GM18519 (cell line): ENCODE results near the gene ATG4C.
A peak's percentile ranks its signal among the peaks of the same experiment; 100 is the strongest.
"Not testable (repeated sequence)": the region's sequence is repeated elsewhere in the genome, so short reads cannot be mapped to it uniquely, and the experiment has no call there.

Experiments used
- ATAC-seq: cut with Tn5 transposase; IDR thresholded peaks from one replicate; pipeline ENCODE4 v1.9.1; 2021; ENCODE audit warnings: mild to moderate bottlenecking, moderate library complexity; ENCODE audit not compliant: unreplicated experiment, low FRiP score

The ATG4C gene

GRCh38 chr1:62774006-62774405 is 9.9 kb upstream of the ATG4C start:
- ATAC-seq: no peak

GRCh38 chr1:62774971-62775595 is 8.8 kb upstream of the ATG4C start:
- no peak for ATAC-seq

GRCh38 chr1:62778208-62778607 is 5.7 kb upstream of the ATG4C start:
- ATAC-seq: no peak

- no peak for ATAC-seq
These were observed 1.9 kb upstream of the ATG4C start for GRCh38 chr1:62781841-62782543.

- not testable (repeated sequence) for ATAC-seq
These were observed 1.3 kb upstream of the ATG4C start for GRCh38 chr1:62782544-62783212.

GRCh38 chr1:62784509-62785365 is 805 bp downstream of the ATG4C start:
- ATAC-seq: peak; percentile 7

- ATAC-seq: no peak
These were observed 6.8 kb downstream of the ATG4C start for GRCh38 chr1:62790716-62791115.

- ATAC-seq: no peak
These were observed 10.1 kb downstream of the ATG4C start for GRCh38 chr1:62794053-62794452.

- no peak for ATAC-seq
These were observed 12.3 kb downstream of the ATG4C start for GRCh38 chr1:62796221-62796620.

GRCh38 chr1:62799688-62800087 is 15.8 kb downstream of the ATG4C start:
- ATAC-seq: no peak

GRCh38 chr1:62800281-62800680 is 16.3 kb downstream of the ATG4C start:
- ATAC-seq: peak; percentile 18

- ATAC-seq: peak; percentile 100
These were observed 16.9 kb downstream of the ATG4C start for GRCh38 chr1:62800825-62801306.

GRCh38 chr1:62809788-62810187 is 25.9 kb downstream of the ATG4C start:
- no peak for ATAC-seq

- ATAC-seq: peak; percentile 93
These were observed 26.7 kb downstream of the ATG4C start for GRCh38 chr1:62810420-62811274.

GRCh38 chr1:62823556-62823955 is 39.6 kb downstream of the ATG4C start:
- ATAC-seq: no peak

GRCh38 chr1:62826901-62827300 is 43.0 kb downstream of the ATG4C start:
- no peak for ATAC-seq

GRCh38 chr1:62827786-62828185 is 43.9 kb downstream of the ATG4C start:
- not testable (repeated sequence) for ATAC-seq

GRCh38 chr1:62832276-62832675 is 48.3 kb downstream of the ATG4C start:
- no peak for ATAC-seq

- ATAC-seq: no peak
These were observed 49.6 kb downstream of the ATG4C start for GRCh38 chr1:62833529-62833928.
